NCI-H1048 (cell line): ENCODE data around the gene ZNF431.
"Not testable (repeated sequence)": the region's sequence is repeated elsewhere in the genome, so short reads cannot be mapped to it uniquely, and the experiment has no call there.

Experiments
- DNase-seq: peaks from one replicate; lab custom pipeline; 2025; lab: John Stamatoyannopoulos, UW

The ZNF431 gene

GRCh38 chr19:21147540-21147939, 5.7 kb downstream of the ZNF431 start:
- DNase-seq = no peak

DNA sequence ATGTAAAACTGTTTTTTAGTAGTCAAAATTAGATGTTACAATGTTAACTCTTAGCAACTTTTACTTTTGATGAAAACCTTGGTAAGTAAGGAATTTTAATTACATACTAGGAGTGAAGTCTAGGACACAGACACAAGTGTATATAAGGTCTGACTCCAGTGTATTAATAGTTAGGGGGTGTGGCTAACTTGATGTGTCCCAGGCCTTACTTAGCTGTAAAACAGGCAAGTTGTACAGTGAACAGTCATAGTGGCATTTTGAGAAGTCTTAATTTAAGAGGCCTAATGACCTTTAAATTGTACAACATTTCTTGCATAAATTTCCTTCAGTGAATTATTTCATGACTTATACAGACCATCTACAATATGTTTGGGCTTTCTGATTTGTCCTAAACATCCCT, 6.8 kb downstream of the ZNF431 start:
- no peak for DNase-seq

DNA sequence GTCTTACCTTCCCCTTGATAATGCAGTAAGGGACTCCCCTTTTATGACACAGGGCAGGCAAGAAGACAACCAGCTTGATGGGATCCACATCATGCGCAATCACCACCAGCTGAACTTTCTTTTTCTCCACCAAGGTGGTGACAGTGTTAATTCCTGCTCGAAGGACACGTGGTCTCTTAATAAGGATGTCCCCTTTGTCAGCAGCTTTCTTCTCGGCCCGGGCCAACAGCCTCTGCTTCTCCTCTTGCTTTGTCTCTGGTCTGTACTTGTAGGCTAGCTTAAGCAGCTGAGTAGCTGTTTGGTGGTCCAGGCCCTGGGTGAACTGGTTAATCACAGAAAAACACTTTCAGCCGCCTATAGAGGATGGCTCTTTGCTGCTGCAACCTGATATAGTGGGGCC, 8.0 kb downstream of the ZNF431 start:
- DNase-seq = no peak

DNA sequence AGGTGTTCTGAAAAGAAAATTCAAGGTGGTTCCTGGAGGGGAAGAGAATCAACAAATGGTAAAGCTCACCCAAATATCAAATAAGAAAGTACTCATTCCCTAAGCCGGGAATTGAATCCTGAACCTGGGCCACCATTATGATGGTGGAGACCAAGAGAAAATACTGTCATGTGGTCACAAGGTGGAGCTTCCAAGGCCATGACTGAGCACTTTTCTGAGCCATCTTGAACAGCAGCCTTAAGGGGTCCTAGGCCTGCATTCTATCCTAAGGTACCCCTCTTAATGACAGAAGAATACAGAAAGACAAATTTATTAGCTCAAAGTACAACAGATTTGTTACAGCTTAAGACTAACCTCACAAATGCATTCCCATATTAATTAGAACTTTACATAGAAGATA, 9.6 kb downstream of the ZNF431 start:
- no peak for DNase-seq

GRCh38 chr19:21158523-21159135, 16.8 kb downstream of the ZNF431 start:
- no peak for DNase-seq

DNA sequence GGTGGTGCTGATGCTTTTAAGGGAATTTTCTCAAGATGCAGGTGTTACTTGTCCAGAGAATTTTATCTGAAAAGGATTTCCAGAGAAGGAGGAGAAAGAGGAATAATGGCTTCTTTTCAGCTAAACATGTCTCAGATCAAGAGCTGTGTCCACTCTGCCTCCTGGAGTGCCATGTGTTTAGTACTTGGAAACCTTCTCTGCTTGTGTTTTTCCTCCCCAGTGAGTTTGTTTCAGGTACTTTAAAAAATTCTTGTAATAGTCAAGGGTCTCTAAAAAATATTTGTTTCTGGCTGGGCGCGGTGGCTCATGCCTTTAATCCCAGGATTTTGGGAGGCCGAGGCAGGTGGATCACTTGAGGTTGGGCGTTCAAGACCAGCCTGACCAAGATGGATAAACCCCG, 22.7 kb downstream of the ZNF431 start:
- DNase-seq = no peak

GRCh38 chr19:21166436-21166835, 24.6 kb downstream of the ZNF431 start:
- DNase-seq = no peak

- no peak for DNase-seq
Observed at GRCh38 chr19:21197590-21198295, 55.9 kb downstream of the ZNF431 start.

DNA sequence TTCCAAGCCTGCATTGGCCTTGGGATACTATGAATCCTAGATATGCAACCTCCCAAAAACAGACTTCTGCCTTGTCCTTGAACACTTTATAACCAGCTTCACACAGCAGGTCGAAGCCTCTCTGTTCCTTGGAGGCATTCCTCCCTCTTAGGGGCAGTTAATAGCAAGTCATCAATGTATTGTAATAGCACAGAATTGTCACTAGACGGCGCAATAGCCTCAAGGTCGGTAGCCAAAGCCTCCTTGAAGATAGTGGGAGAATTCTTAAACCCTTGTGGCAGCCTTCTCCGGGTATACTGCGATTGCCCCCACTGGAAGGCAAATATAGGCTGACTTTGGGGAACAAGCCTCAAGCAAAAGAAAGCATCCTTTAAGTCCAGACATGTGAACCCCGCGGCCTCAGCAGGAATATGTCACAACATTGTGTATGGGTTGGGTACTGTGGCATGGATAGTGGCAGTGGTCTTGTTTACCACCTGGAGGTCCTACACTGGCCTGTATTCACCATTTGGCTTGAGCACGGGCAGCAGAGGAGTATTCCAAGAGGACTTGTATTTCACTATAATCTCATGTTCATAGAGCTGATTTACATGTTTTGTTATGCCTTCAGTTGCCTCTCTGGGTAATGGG, 61.1 kb downstream of the ZNF431 start:
- DNase-seq = no peak

- DNase-seq = no peak
Observed at GRCh38 chr19:21210037-21210621, 68.3 kb downstream of the ZNF431 start.

GRCh38 chr19:21221693-21222092, 79.9 kb downstream of the ZNF431 start:
- no peak for DNase-seq

- not testable (repeated sequence) for DNase-seq
Observed at GRCh38 chr19:21229938-21230337, 88.1 kb downstream of the ZNF431 start.

DNA sequence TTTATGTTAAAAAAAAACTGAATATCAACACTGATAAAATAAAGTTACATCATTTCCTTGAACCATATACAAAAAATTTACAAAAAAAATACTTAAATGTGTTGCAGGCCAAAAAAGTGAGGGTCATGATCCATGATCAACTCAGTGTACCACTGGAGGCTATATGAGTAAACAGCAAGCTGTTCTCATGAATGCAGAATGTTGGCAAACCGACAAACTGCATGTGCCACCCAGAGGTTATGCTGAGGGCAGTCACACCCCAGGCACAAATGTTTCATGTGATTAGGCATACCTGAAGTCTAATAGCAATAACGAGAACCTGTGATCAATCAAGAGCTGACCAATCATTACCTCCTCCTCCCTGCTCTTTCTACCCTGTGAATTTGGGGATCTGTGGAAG, 91.9 kb downstream of the ZNF431 start:
- no peak for DNase-seq

DNA sequence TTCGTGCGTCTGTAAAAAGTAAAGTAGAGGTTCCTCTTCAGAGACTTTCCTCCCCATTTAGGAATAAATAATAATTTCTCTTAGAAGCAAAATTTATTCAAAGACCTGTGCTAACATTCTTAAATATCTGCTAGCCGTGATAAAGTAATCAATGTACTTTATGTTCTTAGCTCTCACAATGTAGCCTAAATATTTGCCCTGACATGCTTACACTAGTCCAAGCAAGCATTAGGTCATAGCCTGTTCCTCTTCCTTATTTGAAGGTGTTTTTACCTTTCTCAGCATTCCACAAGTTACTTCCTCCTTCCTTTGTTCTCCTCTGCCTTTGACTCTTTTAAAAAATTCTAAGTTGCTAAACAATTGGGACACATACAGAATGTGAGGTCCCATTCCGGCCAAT, 94.9 kb downstream of the ZNF431 start:
- DNase-seq = not testable (repeated sequence)

DNA sequence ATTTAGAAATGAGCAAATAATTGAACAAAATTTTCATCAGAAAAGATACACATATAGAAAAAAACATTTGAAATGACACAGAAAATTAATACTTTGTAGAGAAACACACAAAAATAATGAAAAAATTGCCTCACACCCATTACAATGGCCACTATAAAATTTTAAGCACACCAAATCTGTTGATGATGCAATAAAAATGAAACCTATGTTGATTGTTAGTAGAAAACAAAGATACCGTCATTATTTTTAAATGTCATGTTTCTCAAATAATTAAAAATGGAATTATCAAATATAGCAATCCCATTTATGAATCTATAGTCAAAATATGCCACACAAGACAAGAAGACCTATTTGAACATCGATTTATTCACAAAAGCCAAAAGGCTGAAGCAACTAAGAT, 96.8 kb downstream of the ZNF431 start:
- no peak for DNase-seq
